ENCODE measurements around the gene PROP1. TPM values are rescaled to one million over a fixed set of nuclear protein-coding genes. Genes with fewer than 3 reads are reported as not detected.
"Not testable (repeated sequence)": the region's sequence is repeated elsewhere in the genome, so short reads cannot be mapped to it uniquely, and the experiment has no call there.

Gene PROP1
- not detected for total RNA-seq

GRCh38 chr5:177995691-177996595, at the start of gene PROP1:
PROP1 (minus strand) TSS chr5:177996242; CDS start chr5:177995933, 309 bp downstream.
- Histone ChIP-seq H3K27me3 (no peaks in the 10 kb centered on the region), H3K9me3 (no peaks in the 10 kb centered on the region)
- intact Hi-C loops (cut with DNase I), result no loop called here

GRCh38 chr5:178019379-178020030, 23.5 kb upstream of the PROP1 start:
- H3K4me1 ChIP-seq; H3K4me3 ChIP-seq; H3K9me3 ChIP-seq; DNase-seq (ENCODE audit: low spot score in 2 of 2); intact Hi-C loops (cut with DNase I); H3K27ac ChIP-seq; H3K27me3 ChIP-seq; H3K36me3 ChIP-seq: not testable (repeated sequence)

More at GRCh38 chr5:177995691-177996595, at the start of gene PROP1:
- Histone ChIP-seq H3K36me3 (no peaks in the 10 kb centered on the region), H3K27ac (no peak within 1 kb of the TSS), H3K4me1 (no peaks in the 10 kb centered on the region), H3K4me3 (no peak within 1 kb of the TSS)
- DNase-seq (ENCODE audit: low spot score in 2 of 2), result no peak
- no peak for TF ChIP-seq CTCF (IDR thresholded peaks at IDR 0.05)

GRCh38 chr5:178012758-178013157, 16.7 kb upstream of the PROP1 start:
- intact Hi-C loops (cut with DNase I); H3K27me3 ChIP-seq; H3K27ac ChIP-seq; H3K9me3 ChIP-seq; H3K4me3 ChIP-seq; H3K4me1 ChIP-seq; DNase-seq (ENCODE audit: low spot score in 2 of 2); H3K36me3 ChIP-seq: not testable (repeated sequence)

GRCh38 chr5:178011816-178012554, 15.9 kb upstream of the PROP1 start:
- H3K27me3 ChIP-seq; H3K36me3 ChIP-seq; intact Hi-C loops (cut with DNase I); H3K4me3 ChIP-seq; H3K27ac ChIP-seq; DNase-seq (ENCODE audit: low spot score in 2 of 2); H3K9me3 ChIP-seq; H3K4me1 ChIP-seq: not testable (repeated sequence)

GRCh38 chr5:178007272-178007671, 11.2 kb upstream of the PROP1 start:
- not testable (repeated sequence) for H3K27ac ChIP-seq

GRCh38 chr5:178006536-178007231, 10.6 kb upstream of the PROP1 start:
- H3K4me3 ChIP-seq, result peak overlapping the region in 1 of 2 donors; percentile 57
- H3K9me3 ChIP-seq; DNase-seq (ENCODE audit: low spot score in 2 of 2); H3K27me3 ChIP-seq; H3K27ac ChIP-seq; H3K36me3 ChIP-seq; intact Hi-C loops (cut with DNase I); H3K4me1 ChIP-seq: not testable (repeated sequence)

More at GRCh38 chr5:178007272-178007671, 11.2 kb upstream of the PROP1 start:
- H3K4me3 ChIP-seq; H3K36me3 ChIP-seq; H3K4me1 ChIP-seq; H3K9me3 ChIP-seq; intact Hi-C loops (cut with DNase I); H3K27me3 ChIP-seq; DNase-seq (ENCODE audit: low spot score in 2 of 2): not testable (repeated sequence)

- H3K4me3 ChIP-seq; H3K27me3 ChIP-seq; H3K4me1 ChIP-seq; intact Hi-C loops (cut with DNase I); H3K36me3 ChIP-seq; DNase-seq (ENCODE audit: low spot score in 2 of 2); H3K27ac ChIP-seq; H3K9me3 ChIP-seq: not testable (repeated sequence)
Observed at GRCh38 chr5:178006181-178006535, 10.1 kb upstream of the PROP1 start.

- Histone ChIP-seq H3K27ac (no peak overlapping the region), H3K9me3 (no peaks in the 10 kb centered on the region), H3K36me3 (no peaks in the 10 kb centered on the region), H3K4me3 (no peak overlapping the region), H3K27me3 (no peaks in the 10 kb centered on the region), H3K4me1 (no peaks in the 10 kb centered on the region)
- intact Hi-C loops (cut with DNase I), result no loop called here
- TF ChIP-seq CTCF (IDR thresholded peaks at IDR 0.05), result no peak
- no peak for DNase-seq (ENCODE audit: low spot score in 2 of 2)
Observed at GRCh38 chr5:177997846-177998245, 1.8 kb upstream of the PROP1 start.
